KMS-11 (cell line): ENCODE measurements around the gene NKG7.

Source experiments
- H2AFZ ChIP-seq: fragments of 200-600 bp; sonication (generic); 2 replicates; pipeline ENCODE4 v1.6.1; 2016; ENCODE audit warnings: antibody characterized with exemption, mixed run types, low read depth
- H3K27ac ChIP-seq: fragments of 200-600 bp; sonication (generic); 2 replicates; pipeline ENCODE4 v1.6.1; 2016; ENCODE audit warnings: mild to moderate bottlenecking, mixed run types
- H3K27me3 ChIP-seq: fragments of 200-600 bp; sonication (generic); 2 replicates; pipeline ENCODE4 v1.6.1; 2017; ENCODE audit warnings: mild to moderate bottlenecking, low read depth, mixed run types, moderate library complexity; ENCODE audit not compliant: insufficient read depth
- H3K36me3 ChIP-seq: fragments of 200-600 bp; sonication (generic); 2 replicates; pipeline ENCODE4 v1.6.1; 2017; ENCODE audit warnings: mild to moderate bottlenecking, mixed run types; ENCODE audit not compliant: insufficient read depth
- H3K4me1 ChIP-seq: fragments of 200-600 bp; sonication (generic); 2 replicates; pipeline ENCODE4 v1.6.1; 2016; ENCODE audit warnings: mild to moderate bottlenecking, low read depth, mixed run types; ENCODE audit not compliant: poor library complexity, severe bottlenecking
- H3K4me2 ChIP-seq: fragments of 200-600 bp; sonication (generic); 2 replicates; pipeline ENCODE4 v1.7.0; 2016; ENCODE audit warnings: mild to moderate bottlenecking, mixed run types
- H3K4me3 ChIP-seq: fragments of 200-600 bp; sonication (generic); IDR thresholded peaks from 2 replicates; pipeline ENCODE4 v1.6.1; 2017; ENCODE audit warnings: low read depth, low read length, mixed read lengths; ENCODE audit not compliant: insufficient read depth
- H3K79me2 ChIP-seq: fragments of 200-600 bp; sonication (generic); 2 replicates; pipeline ENCODE4 v1.6.1; 2016; ENCODE audit warnings: low read depth, mixed run types; ENCODE audit not compliant: insufficient read depth
- H3K9ac ChIP-seq: fragments of 200-600 bp; sonication (generic); 2 replicates; pipeline ENCODE4 v1.6.1; 2016; ENCODE audit warnings: mild to moderate bottlenecking, mixed run types
- H4K20me1 ChIP-seq: fragments of 200-600 bp; sonication (generic); 2 replicates; pipeline ENCODE4 v1.6.1; 2016; ENCODE audit warnings: mild to moderate bottlenecking, mixed run types; ENCODE audit not compliant: insufficient read depth
- TF ChIP-seq, protein P1 (sequence below): fragments of 200-600 bp; sonication (generic); conservative IDR thresholded peaks from 2 replicates; pipeline ENCODE4 v1.6.1; 2017; ENCODE audit warnings: low read depth, mild to moderate bottlenecking, antibody characterized with exemption, low read length, moderate library complexity, mixed read lengths

Gene NKG7

DNA sequence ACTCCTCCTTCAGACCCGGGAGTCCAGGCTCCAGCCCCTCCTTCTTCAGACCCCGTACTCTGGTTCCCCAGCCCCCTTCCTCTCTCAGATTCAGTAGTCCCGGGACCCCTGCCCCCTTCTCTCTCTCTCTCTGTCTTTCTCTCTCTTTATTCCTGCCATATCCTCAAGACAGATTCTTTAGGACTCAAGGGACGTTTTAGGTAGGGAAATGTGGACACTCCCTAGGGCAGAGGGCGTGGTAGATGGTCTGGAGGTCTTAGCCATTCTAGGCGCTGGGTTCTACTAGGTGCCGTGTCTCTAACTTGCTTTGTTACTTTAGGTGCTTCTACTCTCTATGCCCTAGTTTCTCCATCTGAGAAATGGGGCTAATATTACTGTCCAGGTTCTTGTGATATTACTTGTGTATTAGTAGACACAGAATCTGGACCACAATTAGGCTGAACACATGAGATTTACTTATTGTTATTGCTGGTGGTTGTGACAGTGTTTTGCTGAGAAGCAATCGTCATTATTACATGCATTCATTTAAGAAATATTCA, 18.7 kb upstream of the NKG7 start:
- TF ChIP-seq, protein P1, sequence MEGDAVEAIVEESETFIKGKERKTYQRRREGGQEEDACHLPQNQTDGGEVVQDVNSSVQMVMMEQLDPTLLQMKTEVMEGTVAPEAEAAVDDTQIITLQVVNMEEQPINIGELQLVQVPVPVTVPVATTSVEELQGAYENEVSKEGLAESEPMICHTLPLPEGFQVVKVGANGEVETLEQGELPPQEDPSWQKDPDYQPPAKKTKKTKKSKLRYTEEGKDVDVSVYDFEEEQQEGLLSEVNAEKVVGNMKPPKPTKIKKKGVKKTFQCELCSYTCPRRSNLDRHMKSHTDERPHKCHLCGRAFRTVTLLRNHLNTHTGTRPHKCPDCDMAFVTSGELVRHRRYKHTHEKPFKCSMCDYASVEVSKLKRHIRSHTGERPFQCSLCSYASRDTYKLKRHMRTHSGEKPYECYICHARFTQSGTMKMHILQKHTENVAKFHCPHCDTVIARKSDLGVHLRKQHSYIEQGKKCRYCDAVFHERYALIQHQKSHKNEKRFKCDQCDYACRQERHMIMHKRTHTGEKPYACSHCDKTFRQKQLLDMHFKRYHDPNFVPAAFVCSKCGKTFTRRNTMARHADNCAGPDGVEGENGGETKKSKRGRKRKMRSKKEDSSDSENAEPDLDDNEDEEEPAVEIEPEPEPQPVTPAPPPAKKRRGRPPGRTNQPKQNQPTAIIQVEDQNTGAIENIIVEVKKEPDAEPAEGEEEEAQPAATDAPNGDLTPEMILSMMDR, result no peak
- H3K4me2 ChIP-seq, result no peak overlapping the region
- no peak overlapping the region for H2AFZ ChIP-seq
- H3K27ac ChIP-seq, result no peak overlapping the region
- H3K4me3 ChIP-seq, result no peak overlapping the region
- no peaks in the 10 kb centered on the region for H3K79me2 ChIP-seq
- no peaks in the 10 kb centered on the region for H3K36me3 ChIP-seq
- H3K27me3 ChIP-seq, result no peaks in the 10 kb centered on the region; the same call in 1 of the 2 replicates
- no peaks in the 10 kb centered on the region for H4K20me1 ChIP-seq
- H3K9ac ChIP-seq, result no peak overlapping the region
- no peaks in the 10 kb centered on the region for H3K4me1 ChIP-seq

GRCh38 chr19:51389143-51389542, 16.7 kb upstream of the NKG7 start:
- no peak overlapping the region for H2AFZ ChIP-seq
- H3K9ac ChIP-seq, result no peak overlapping the region
- TF ChIP-seq, protein P1, result no peak

DNA sequence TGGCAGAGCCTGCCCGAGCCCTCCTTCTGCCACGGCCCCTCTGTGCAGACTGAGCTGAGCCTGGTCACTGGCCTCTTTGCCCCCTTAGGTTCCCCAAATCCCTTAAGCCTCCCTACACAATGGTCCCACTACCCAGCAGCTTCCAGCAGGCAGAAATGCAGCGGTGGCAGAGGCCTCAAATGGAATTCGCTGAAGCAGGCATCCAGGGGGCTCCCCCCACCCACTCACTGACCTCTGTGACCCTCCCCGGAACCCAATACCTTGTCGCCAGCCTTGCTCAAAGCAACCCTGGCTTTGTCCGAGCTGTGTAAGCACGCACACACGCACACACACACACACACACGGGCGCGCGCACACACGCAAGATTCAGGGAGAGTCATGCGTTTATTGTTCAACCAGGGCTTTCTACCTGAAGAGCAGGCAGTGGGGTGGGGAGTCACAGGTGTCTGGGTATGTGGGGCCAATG, 15.5 kb upstream of the NKG7 start, which contains the start of gene LIM2:
Gene LIM2, minus strand, starts transcription at position 51 of the 466 bp plus-strand sequence. CDS start 531 bp downstream, outside the sequence.
- Histone ChIP-seq H3K4me3 (no peak within 1 kb of the TSS), H2AFZ (no peak within 1 kb of the TSS), H3K27me3 (peaks cover 4% of the 10 kb centered on the region; the same call in 1 of the 2 replicates), H3K9ac (no peak within 1 kb of the TSS), H3K4me2 (no peak within 1 kb of the TSS), H3K4me1 (no peaks in the 10 kb centered on the region), H3K79me2 (no peaks in the 10 kb centered on the region), H3K36me3 (no peaks in the 10 kb centered on the region), H3K27ac (no peak within 1 kb of the TSS), H4K20me1 (no peaks in the 10 kb centered on the region)
- TF ChIP-seq, protein P1, result no peak

More at GRCh38 chr19:51389143-51389542, 16.7 kb upstream of the NKG7 start:
- Histone ChIP-seq H3K36me3 (no peaks in the 10 kb centered on the region), H3K4me2 (no peak overlapping the region), H4K20me1 (no peaks in the 10 kb centered on the region), H3K4me3 (no peak overlapping the region), H3K27ac (no peak overlapping the region), H3K79me2 (no peaks in the 10 kb centered on the region), H3K27me3 (peaks cover 4% of the 10 kb centered on the region; the same call in 1 of the 2 replicates), H3K4me1 (no peaks in the 10 kb centered on the region)

DNA sequence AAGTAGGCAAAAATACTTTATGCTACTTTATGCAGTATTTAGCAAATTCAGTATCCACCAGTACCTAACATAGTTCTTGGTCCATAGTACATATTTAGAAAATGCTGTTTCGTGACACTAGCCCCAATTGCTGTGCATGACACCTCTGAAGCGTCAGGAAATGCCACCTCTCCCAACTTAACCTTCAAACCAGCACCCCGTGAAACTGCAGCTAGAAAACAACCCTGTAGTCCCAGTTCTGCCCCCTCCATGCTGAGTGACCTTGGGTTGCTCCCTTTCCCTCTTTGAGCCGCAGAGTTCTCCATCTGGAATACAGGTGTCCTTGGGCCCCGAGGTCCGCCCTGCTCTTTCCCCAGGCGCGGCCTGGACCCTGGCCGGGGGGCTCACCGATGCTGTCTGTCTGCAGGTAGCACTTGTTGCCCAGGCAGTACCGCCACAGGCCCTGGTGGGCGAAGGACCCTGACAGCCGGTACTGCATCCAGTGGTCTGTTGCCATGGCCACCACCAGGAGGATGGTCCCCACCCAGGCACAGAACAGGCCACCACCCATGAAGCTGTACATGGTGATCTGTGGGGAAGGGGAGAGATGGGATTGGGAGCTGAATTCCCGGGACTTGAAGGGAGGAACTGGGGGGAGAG, 14.5 kb upstream of the NKG7 start:
- Histone ChIP-seq H3K36me3 (no peaks in the 10 kb centered on the region), H3K4me2 (no peak overlapping the region), H3K4me3 (no peak overlapping the region), H4K20me1 (no peaks in the 10 kb centered on the region), H2AFZ (no peak overlapping the region), H3K27me3 (peaks cover 4% of the 10 kb centered on the region; the same call in 1 of the 2 replicates), H3K79me2 (no peaks in the 10 kb centered on the region), H3K27ac (no peak overlapping the region), H3K4me1 (no peaks in the 10 kb centered on the region), H3K9ac (no peak overlapping the region)
- TF ChIP-seq, protein P1, result no peak
